ENCODE measurements around the gene P3H3.

The P3H3 gene

DNA sequence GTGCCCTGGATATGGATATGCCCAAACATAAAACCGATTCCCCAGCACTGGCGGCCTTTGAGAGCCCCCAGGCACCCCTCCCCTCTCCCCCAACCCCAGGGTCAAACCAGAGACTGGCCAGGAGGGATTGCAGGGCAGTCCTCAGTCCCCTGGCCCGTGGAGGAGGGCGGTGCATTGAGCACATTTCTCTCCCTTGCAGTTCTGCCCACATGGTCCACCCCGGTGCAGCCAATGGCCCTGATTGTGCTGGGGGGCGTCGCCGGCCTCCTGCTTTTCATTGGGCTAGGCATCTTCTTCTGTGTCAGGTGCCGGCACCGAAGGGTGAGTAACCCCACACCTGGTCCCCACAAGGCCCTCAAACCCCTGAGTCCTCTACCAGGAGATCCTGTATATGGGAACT lies 10.0 kb upstream of the P3H3 start:
- H3K4me3 ChIP-seq (ENCODE audit: low read length) = no peak overlapping the region
- no peak for DNase-seq (ENCODE audit: low read depth)
- TF ChIP-seq, protein P1, sequence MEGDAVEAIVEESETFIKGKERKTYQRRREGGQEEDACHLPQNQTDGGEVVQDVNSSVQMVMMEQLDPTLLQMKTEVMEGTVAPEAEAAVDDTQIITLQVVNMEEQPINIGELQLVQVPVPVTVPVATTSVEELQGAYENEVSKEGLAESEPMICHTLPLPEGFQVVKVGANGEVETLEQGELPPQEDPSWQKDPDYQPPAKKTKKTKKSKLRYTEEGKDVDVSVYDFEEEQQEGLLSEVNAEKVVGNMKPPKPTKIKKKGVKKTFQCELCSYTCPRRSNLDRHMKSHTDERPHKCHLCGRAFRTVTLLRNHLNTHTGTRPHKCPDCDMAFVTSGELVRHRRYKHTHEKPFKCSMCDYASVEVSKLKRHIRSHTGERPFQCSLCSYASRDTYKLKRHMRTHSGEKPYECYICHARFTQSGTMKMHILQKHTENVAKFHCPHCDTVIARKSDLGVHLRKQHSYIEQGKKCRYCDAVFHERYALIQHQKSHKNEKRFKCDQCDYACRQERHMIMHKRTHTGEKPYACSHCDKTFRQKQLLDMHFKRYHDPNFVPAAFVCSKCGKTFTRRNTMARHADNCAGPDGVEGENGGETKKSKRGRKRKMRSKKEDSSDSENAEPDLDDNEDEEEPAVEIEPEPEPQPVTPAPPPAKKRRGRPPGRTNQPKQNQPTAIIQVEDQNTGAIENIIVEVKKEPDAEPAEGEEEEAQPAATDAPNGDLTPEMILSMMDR (IDR thresholded peaks at IDR 0.05; ENCODE audit: insufficient read depth, low read depth, low read length, missing control alignments) = no peak

GRCh38 chr12:6818645-6819044 lies 9.6 kb upstream of the P3H3 start:
- DNase-seq (ENCODE audit: low read depth) = no peak
- H3K4me3 ChIP-seq (ENCODE audit: low read length) = no peak overlapping the region
- TF ChIP-seq, protein P1 (IDR thresholded peaks at IDR 0.05; ENCODE audit: insufficient read depth, low read depth, low read length, missing control alignments) = no peak

GRCh38 chr12:6819106-6820030 lies 8.8 kb upstream of the P3H3 start:
- no peak overlapping the region for H3K4me3 ChIP-seq (ENCODE audit: low read length)
- no peak for DNase-seq (ENCODE audit: low read depth)
- TF ChIP-seq, protein P1 (IDR thresholded peaks at IDR 0.05; ENCODE audit: insufficient read depth, low read depth, low read length, missing control alignments) = no peak

GRCh38 chr12:6820166-6820565 lies 8.0 kb upstream of the P3H3 start:
- TF ChIP-seq, protein P1 (IDR thresholded peaks at IDR 0.05; ENCODE audit: insufficient read depth, low read depth, low read length, missing control alignments) = no peak
- H3K4me3 ChIP-seq (ENCODE audit: low read length) = no peak overlapping the region
- DNase-seq (ENCODE audit: low read depth) = no peak

GRCh38 chr12:6821591-6822425 lies 6.4 kb upstream of the P3H3 start, which contains the start of gene GPR162:
Gene GPR162 (plus strand): TSS chr12:6821821. CDS start chr12:6823899, 2,078 bp downstream.
- peak within 1 kb of the TSS; percentile 18 for H3K4me3 ChIP-seq (ENCODE audit: low read length)
- TF ChIP-seq, protein P1 (IDR thresholded peaks at IDR 0.05; ENCODE audit: insufficient read depth, low read depth, low read length, missing control alignments) = no peak
- peak; percentile 34 for DNase-seq (ENCODE audit: low read depth)

GRCh38 chr12:6822426-6823135 lies 5.6 kb upstream of the P3H3 start:
- TF ChIP-seq, protein P1 (IDR thresholded peaks at IDR 0.05; ENCODE audit: insufficient read depth, low read depth, low read length, missing control alignments) = no peak
- DNase-seq (ENCODE audit: low read depth) = no peak
- no peak overlapping the region for H3K4me3 ChIP-seq (ENCODE audit: low read length)
